HG03571 (cell line): ENCODE results near the gene ATP8B3.

Experiments used
- ATAC-seq: cut with Tn5 transposase; IDR thresholded peaks from one replicate; pipeline ENCODE4 v1.9.1; 2021; ENCODE audit not compliant: unreplicated experiment

The ATP8B3 gene

DNA sequence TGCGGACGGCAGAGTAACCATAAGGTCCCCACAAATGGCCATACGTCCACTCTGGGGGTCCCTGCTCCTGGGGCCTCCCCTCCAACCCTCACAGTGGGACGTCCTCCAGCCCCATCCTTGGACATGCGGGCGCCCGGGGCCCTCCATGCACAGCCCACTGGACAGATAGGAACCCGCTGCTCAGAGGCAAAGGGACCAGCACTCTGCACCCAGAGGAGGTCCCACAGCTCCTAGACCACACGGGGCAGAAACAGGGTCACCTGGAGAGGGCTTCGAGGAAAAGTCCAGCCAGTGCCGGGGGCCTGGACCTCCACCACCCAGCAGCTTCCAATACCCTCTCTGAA, 25.1 kb upstream of the ATP8B3 start:
- no peak for ATAC-seq

DNA sequence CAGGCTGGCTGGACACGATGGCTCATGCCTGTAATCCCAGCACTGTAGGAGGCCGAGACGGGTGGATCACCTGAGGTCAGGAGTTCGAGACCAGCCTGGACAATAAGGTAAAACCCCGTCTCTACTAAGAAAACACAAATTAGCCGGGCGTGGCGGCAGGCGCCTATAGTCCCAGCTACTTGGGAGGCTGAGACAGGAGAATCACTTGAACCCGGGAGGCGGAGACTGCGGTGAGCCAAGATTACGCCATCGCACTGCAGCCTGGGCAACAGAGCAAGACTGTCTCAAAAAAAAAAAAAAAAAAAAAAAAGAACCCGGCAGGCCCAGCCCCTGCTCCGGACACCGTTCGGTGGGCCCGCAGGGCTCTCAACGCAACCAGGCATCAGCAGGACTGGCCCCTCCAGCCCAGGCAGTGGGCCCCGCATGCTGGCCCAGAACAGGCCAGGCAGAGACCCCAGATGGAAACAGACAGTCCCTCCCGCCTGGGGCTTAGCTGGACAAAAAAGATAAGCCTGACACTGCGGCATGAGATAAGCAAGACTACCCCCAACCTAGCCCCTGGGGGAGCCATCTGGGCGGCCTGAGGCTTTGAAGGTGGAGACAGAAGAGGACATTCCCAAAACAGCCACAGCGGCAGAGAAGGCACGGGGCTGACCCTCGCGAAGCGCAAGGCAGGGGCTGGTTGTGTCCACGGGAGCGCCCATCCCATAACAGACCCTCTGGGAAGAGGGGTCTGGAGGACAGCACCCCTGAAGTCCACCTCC, 24.6 kb upstream of the ATP8B3 start:
- no peak for ATAC-seq

DNA sequence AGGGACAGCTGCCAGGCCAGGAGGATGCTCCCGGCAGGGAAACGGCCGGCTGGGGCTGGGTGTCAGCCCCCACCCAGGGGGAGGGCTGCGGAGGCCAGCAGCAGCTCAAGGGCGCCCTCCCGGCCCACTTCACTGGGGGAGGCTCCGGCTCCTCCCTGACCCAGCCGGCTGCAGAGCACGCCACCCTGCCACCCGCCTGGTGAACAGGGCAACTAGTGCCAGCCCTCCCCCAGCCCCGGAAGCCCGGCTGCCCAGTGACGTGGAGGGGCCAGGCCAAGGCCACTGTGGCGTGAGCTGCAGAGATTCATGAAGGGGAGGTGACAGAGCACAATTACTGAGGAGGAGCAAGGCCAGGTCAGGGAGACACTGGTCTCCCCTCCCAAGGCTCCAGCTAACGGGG, 21.5 kb upstream of the ATP8B3 start:
- ATAC-seq = no peak

DNA sequence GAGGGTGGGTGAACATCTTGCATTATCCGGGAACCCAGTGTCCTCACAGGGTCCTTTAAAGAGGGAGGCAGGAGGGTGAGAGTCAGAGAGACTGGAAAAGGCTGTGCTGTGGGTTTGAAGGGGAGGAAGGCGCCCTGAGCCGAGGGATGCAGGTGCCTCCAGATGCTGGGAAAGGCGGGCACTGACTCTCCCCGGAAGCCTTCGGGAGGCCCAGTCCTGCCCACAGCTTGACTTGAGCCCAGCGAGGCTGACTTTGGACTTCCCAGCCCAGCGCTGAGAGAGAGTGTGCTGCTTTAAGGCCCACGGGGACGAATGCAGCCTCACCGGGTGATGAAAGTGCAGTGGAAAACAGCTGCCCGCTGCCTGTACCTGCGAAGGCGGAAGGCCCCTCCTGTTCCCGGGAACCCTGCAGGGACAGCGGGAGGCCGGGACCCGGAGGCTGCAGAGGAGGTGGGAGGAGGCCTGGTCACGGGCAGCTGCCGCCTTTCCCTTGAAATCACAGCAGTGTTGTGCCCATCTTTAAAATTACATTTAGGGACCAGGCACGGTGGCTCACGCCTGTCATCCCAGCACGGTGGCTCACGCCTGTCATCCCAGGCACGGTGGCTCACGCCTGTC, 20.1 kb upstream of the ATP8B3 start:
- ATAC-seq = no peak

DNA sequence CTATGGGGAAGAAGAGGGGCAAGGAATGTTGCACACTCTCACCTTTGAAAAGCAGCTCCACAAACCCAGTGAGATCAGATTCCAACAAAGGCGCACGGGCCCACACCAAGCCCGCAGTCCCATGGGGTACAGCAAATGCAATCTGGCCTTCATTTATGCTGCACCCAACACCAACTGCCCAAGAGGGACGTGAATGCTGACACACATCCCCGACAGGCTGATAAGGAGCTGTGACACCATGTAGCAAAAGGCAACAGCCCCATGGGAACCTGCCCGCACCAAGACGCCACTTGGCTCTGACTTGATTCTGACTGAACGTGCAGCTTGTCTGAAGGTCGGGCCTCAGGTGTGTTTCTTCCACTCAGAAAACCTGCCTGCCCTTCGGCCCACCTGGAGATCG, 18.9 kb upstream of the ATP8B3 start:
- ATAC-seq = no peak

DNA sequence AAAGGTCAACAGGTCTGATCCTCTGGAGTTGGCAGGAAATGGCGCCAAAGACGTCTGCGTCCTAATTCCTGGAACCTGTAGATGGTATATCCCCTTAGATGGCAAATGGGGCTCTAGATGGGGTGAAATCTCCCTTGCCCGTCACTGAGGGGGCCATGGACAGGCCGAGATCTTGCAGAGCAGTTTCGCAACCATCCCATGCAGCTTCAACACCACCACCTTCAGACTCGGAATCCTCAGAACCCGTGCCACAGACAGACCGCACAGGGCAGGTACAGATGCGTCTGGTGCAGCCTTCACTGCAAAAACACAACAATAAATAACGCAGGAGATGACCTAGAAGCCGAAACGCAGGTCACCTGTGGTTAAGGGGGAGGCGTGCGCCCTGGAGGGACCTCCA, 18.5 kb upstream of the ATP8B3 start:
- ATAC-seq = no peak

DNA sequence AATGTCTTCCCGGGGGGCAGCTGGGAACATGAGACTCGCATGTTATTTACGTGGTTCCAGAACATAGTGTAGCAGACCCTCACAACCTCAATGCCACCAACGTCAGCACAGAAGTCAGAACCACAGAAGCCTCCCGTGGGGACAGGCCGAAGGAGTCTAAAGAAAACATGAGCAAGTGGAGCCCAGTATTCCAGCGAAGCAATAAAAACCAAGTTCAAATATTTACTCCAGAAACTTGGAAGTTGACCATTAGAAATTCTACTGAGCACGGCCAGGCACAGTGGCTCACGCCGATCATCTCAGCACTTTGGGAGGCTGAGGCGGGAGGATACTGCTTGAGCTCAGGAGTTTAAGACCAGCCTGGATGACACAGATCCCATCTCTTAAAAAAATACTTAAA, 17.9 kb upstream of the ATP8B3 start:
- ATAC-seq = no peak

DNA sequence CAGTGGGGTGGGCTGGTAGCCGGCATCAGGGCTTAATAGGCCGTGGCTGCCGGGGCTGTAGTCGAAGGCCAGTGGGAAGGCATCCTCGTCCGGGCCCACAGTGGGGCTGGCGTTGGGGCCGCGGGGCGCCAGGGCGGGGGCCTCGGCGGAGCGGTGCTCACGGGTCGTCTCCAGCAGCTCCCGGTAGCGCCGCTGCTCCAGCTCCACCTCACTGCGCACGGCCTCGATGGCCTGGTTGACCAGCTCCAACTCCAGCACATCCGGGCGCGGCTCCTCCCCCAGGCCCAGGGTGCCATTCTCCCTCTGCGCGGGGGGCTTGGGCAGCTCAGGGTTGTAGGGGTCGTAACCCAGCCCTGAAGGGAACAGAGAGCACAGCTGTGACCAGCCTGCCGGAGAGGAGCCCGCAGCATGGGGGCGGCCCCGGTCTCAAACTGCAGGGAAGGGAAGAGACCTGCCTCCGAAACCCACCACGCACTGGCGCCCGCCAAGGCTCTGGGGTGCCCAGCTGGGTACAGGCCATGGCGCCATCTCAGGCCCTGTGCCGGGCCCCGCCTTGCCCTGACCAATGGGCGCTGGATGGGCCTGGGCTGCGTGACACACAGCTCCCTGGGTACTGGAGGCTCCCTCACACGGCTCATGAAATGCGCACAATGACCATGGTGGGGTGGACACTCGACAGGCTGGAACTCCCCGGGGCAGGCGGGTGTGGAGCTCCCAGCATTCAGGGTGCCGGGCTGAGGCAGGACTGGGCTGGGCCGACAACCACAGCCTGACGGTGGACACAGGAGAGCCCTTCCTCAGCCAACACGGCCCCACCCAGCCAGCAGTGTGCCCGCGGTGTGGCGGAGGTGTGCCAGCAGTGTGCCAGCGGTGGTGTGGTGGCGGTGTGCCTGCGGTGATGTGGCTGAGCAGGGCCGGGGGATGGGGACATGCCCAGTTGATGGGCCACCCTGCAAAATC, 16.5 kb upstream of the ATP8B3 start:
- no peak for ATAC-seq

DNA sequence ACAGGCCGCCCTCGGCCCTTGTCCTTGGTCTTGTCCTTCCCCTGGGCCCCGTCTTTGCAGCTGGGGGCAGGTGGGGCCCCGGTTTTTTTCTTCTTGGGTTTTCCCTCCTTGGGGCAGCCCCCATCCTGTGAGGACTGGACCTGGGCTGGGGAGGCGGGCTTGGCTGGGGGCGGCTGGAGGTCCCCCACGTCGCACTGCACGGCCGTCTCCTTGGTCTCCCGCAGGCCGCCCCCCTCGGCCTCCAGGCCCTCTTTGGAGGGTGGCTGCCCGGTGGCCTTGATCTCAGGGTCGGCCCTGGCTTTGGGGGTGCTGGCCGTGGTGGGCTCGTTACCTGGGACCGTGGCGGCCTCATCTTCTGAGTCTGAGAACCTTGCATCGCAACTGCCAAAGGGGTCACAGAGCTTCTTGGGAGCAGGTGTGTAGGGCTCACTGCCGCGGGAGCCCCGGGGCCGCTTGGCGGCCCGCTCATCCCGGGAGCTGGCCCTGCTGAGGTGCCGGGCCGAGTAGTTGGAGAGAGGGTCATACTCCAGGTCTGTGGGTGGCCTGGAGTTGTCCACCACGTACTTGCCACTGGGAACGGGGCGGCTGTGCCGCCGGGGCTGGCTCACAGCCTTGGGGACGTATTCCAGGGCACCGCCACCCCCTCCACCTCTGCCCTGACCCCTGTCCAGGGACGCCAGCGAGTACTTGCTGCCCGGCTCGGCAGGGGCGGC, 15.6 kb upstream of the ATP8B3 start:
- no peak for ATAC-seq

DNA sequence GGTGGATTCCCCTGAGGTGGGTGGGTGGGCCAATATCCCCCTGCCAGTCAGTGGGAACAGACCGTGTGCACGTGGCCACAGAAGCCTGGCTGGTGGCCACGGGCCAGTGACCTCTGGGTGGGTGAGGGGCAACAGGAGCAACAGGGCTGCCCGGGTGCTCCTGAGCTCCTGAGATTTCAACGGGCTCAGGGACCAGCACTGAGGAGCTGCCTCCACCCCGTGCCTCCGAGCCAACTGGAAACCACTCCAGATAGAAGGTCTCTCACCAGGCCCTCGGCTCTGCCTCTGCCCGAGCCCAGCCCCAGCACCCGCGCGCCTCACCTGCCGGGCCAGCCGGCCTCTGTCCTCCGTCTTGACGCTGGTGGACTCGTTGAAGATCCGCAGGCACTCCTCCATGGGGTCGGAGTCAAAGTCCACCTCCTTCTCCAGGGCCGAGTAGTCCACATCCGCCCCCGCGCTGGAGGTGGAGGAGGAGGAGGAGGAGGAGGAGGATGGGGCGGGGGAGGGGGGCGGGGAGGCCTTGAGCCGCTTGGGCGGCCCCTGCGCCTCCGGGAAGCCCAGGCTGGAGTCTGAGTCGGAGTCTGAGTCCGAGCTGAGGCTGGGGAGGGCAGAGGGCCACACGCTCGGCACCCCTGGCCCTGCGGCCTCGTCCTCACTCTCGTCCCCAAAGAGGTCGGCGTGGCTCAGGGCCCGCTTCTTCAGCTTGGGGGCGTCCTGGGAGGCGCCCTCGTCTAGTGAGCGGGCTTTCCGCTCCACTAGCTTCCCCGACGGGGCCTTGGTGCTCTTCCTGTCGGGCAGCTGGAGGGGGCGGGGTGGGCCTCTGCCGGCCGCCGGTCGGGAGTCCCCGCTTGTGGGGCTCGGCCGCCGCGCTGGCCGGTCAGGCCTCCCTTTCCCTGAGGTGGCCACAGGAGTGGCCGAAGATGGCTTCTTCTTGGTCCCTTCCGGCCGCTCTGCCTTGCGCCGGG, 14.8 kb upstream of the ATP8B3 start:
- no peak for ATAC-seq

DNA sequence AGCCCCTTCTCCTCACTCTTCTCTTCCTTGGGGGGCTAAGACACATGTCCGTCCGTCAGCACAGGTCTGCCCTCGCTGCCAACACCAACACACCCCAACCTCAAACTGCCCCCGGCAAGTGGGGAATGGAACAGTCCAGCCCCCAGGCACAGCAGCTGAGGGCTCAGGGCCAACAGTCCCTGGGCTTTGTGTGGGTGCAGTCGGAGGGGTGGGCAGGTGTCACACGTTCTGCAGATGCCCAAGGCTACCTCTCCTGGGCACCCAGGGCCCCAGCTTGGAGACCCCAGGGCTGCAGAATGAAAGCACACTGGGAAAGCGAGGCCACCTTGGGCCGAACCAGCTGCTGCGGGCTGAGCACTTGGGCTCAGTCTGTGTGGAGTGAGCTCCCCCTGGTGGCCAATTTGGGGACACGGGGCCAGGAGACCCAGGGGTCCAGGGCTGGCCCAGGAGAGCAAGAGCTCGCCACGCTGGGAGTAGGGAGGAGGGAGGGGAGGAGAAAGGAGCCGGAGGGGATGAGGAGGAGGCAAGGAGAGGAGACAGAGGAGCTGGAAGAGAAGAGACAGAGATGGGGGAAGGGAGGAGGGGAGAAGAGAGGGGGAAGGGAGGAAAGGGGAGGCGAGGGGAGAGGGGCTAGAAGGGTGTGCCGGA, 14.0 kb upstream of the ATP8B3 start:
- no peak for ATAC-seq

DNA sequence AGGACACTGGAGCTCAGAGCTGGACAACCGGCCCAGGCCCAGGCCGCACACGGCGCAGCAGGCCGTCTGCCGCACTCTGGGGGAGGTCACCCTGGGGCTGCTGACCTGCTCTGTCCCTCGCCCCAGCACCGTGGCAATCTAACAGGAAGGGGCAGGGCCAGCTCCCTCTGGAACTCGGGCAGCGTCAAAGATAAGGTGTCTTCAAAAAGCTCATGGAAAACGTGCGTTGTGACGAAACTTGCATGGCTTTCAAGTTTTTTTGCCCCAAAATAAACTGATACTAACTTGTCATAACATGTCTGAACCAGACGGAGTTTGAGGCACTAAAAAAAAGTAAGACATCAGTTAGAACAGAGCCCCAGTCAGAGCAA, 12.2 kb upstream of the ATP8B3 start:
- ATAC-seq = no peak

DNA sequence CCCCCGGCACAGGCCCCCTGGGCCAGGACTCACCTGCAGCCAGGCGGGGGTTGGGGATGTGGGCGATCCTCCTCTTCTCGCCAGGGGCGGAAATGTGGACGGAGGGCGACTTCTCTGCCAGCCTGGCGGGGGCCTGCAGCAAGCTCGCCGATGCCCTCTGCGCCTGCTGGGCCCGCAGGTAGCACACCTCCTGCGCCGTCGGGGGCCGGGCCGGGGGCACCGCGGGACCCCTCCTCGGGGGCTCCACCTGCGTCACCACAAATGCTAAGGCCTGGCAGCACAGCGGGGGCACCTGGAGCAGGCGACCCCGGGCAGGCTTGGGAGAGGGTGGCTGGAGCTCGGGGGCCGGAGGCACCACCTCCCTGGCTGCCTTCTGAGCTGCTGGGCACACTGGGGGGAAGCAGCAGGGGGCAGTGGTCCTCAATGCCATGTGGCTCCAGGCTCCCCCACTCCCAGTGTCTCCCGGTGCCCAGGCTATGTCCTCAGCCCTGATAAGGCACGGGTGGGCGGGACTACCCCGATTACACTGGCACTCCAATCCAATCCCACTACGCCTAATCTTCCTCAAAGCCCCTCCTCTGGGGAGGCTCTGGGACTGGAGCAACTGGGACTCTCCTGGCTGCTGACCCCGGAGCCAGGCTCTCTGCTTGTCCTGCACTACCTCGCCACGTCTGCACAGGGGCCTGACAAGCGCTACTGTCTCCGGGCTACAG, 11.6 kb upstream of the ATP8B3 start:
- no peak for ATAC-seq

DNA sequence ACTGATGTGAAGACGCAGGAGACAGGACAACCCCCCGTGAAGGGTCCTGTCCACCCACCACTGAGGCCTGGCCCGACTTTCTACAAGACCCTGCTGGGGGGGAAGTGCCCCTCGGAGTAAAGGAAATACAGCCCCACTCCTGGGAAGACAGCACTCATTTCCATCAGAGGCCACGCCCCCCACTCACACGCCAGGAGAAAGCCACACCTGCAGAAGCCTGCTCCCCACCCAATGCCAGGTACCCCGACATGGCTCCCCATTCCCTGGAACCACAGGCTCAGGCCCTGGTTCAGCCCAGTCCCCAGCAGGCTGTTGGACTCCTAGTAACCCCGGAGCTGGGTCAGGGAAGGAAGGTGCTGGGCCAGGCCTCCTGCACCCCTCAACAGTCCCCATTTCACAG, 10.9 kb upstream of the ATP8B3 start:
- no peak for ATAC-seq

DNA sequence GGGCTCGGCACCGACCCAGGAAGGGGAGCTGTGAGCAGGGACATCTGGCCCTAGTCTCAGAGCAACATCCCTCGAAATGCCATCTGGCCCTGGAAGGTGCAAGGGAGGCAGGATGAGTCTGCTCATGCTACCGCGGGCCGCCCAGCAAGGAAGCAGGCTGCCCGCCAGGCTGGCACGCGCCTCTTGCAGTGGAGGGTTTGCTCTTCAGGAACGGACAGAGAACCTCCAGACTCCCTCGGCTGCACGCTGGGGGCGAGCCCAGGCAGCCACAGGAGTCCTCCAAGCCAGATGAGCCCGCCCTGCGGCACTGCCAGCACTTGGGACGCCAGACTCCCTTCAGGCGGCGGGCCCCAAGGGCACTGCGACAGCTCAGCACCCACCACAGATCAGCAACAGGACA, 10.1 kb upstream of the ATP8B3 start:
- ATAC-seq = no peak

DNA sequence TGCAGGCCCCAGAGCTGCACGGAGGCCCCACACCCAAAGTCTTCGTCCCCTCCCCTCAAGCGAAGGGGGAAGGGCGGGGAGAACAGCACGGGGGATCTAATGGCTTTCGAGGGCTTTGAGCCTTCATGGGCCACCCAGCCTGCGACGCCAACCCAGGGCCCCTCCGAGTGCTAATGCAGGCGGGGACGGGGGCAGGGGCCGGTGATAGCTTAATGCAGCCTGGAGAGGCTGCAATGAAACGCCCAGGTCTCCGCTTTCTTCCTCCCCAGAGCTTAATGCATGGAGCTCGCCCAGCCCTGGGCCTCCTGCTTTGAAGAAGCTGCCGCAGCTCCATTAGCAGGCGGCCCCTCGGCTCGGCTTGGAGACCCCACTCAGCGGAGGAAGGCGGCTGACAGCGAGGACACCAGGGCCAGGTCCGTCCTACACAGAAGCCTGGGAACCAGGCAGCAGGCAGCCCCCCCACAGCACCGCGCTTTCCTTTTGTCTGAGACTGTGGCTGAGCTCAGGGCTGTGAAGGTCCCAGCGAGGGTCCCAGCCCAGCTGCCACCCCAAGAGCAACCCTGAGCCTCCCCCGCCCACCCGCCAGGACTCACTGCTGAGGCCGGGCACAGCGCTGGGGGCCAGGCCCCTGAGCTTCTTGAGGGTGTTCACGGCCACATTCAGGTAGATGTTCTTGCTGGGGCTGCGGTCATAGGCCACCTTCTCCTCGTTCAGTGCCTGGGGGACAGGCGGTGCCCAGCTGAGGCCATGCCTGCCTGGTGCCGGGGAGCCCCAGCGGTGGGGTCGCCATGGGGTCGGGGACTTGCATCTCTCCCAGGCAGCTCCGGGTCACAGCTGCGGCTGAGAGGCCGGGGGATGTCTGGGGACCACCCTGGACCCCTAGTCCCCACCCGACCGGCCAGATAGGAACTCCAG, 7.5 kb upstream of the ATP8B3 start:
- no peak for ATAC-seq

DNA sequence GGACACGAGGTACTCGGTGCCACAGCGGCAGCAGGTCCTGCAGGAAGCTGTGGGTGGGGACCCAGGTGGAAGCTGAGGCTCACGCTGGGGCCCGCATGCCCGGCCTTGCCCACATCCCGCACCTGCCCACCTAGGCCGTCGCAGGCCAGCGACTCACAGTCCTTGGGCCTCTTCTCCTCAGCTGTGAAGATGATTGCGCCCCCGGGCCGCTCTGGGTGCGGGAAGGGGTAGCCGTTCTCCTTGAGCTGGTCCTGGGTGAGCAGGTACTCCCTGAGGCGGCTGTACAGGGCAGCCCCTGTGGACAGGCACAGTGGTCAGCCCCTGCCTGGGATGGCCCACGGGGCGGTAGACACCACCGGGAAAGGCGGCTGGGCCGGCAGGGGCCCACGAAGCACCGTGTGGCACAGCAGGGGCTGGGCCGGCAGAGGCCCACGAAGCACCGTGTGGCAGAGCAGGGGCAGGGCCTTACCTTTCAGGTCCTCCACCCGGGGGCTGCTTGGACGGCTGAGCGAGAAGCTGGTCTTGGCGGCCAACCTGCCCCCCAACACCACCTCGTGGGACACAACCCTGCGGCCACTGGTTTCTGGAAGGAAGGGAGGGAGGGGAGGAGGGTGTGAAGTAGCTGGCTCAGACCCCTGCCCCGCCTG, 6.6 kb upstream of the ATP8B3 start:
- no peak for ATAC-seq
